DND-41 (cell line): ENCODE results near the gene FNDC3B.

Experiments used
- ATAC-seq: fragments of 200-7000 bp; cut with Tn5 transposase; 3 replicates; pipeline ENCODE4 v1.9.1; 2021; ENCODE audit warnings: low read depth; ENCODE audit not compliant: insufficient read depth
- DNase-seq: peaks from one replicate; pipeline ENCODE4 v3.0.0-alpha.2; 2020
- H2AFZ ChIP-seq: 2 replicates; pipeline ENCODE4 v1.6.0; 2012; ENCODE audit warnings: low read depth, low read length
- H3K27ac ChIP-seq: 2 replicates; pipeline ENCODE4 v1.5.1; 2012; ENCODE audit warnings: low read length, inconsistent platforms
- H3K27me3 ChIP-seq: fragments of 200-600 bp; sonication (generic); 2 replicates; pipeline ENCODE4 v1.6.0; 2012; ENCODE audit warnings: low read length, mild to moderate bottlenecking, inconsistent platforms; ENCODE audit not compliant: insufficient read depth, poor library complexity
- H3K36me3 ChIP-seq: 2 replicates; pipeline ENCODE4 v1.5.1; 2012; ENCODE audit warnings: low read length, inconsistent platforms; ENCODE audit not compliant: insufficient read depth
- H3K4me1 ChIP-seq: 2 replicates; pipeline ENCODE4 v1.5.1; 2012; ENCODE audit warnings: mild to moderate bottlenecking, low read length; ENCODE audit not compliant: insufficient read depth
- H3K4me2 ChIP-seq: 2 replicates; pipeline ENCODE4 v1.6.0; 2012; ENCODE audit warnings: mild to moderate bottlenecking, moderate library complexity, low read length, inconsistent platforms; ENCODE audit not compliant: insufficient read depth
- H3K4me3 ChIP-seq, 2 experiments: fragments of 200-600 bp in 1 of 2; shearing (Covaris generic) in 1 of 2; 2 replicates each; pipeline ENCODE4 v1.5.1; 2012 to 2016; ENCODE audit warnings: inconsistent platforms in 2 of 2, low read length in 2 of 2, mild to moderate bottlenecking in 2 of 2, low read depth in 1 of 2, moderate library complexity in 1 of 2
- H3K79me2 ChIP-seq: 2 replicates; pipeline ENCODE4 v1.6.0; 2012; ENCODE audit warnings: low read length, inconsistent platforms; ENCODE audit not compliant: insufficient read depth
- H3K9ac ChIP-seq: 2 replicates; pipeline ENCODE4 v1.6.0; 2012; ENCODE audit warnings: low read depth, mild to moderate bottlenecking, inconsistent platforms, low read length, moderate library complexity
- H3K9me3 ChIP-seq: 2 replicates; pipeline ENCODE4 v1.5.1; 2012; ENCODE audit warnings: low read length, moderate library complexity, mild to moderate bottlenecking, inconsistent platforms; ENCODE audit not compliant: insufficient read depth, severe bottlenecking
- H4K20me1 ChIP-seq: 2 replicates; pipeline ENCODE4 v1.6.0; 2012; ENCODE audit warnings: low read length; ENCODE audit not compliant: insufficient read depth
- EZH2 ChIP-seq: IDR thresholded peaks from 3 replicates; pipeline ENCODE4 v1.6.1; 2012; ENCODE audit warnings: borderline replicate concordance, low read depth, mild to moderate bottlenecking, moderate library complexity, low read length, inconsistent platforms; ENCODE audit not compliant: severe bottlenecking
- TF ChIP-seq, protein P1 (sequence below): IDR thresholded peaks from 2 replicates; pipeline ENCODE4 v1.5.1; 2012; ENCODE audit warnings: borderline replicate concordance, low read length, moderate library complexity, mild to moderate bottlenecking; ENCODE audit not compliant: poor library complexity, severe bottlenecking; ENCODE audit errors: extremely low read depth

FNDC3B gene

DNA sequence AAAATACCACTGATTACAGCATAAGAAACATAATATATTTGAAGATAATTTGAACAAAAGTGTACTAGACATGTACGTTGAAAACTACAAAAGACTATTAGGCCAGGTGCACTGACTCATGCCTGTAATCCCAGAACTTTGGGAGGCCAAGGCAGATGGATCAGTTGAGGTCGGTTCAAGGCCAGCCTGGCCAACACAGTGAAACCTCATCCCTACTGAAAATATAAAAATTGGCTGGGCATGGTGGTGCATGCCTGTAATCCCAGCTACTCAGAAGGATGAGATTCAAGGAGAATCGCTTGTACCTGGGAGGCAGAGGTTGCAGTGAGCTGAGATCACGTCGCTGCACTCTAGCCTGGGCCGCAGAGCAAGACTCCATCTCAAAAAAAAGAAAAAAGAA is 36.2 kb upstream of the FNDC3B start:
- Histone ChIP-seq H4K20me1 (no peaks in the 10 kb centered on the region), H3K9ac (no peak overlapping the region), H3K36me3 (no peaks in the 10 kb centered on the region), H3K9me3 (no peaks in the 10 kb centered on the region), H3K27me3 (no peaks in the 10 kb centered on the region), H3K4me2 (no peak overlapping the region), H3K27ac (no peak overlapping the region), H2AFZ (no peak overlapping the region), H3K4me1 (no peaks in the 10 kb centered on the region), H3K4me3 (no peak overlapping the region), H3K79me2 (no peaks in the 10 kb centered on the region)
- no peak for TF ChIP-seq EZH2
- TF ChIP-seq, protein P1, sequence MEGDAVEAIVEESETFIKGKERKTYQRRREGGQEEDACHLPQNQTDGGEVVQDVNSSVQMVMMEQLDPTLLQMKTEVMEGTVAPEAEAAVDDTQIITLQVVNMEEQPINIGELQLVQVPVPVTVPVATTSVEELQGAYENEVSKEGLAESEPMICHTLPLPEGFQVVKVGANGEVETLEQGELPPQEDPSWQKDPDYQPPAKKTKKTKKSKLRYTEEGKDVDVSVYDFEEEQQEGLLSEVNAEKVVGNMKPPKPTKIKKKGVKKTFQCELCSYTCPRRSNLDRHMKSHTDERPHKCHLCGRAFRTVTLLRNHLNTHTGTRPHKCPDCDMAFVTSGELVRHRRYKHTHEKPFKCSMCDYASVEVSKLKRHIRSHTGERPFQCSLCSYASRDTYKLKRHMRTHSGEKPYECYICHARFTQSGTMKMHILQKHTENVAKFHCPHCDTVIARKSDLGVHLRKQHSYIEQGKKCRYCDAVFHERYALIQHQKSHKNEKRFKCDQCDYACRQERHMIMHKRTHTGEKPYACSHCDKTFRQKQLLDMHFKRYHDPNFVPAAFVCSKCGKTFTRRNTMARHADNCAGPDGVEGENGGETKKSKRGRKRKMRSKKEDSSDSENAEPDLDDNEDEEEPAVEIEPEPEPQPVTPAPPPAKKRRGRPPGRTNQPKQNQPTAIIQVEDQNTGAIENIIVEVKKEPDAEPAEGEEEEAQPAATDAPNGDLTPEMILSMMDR, result no peak
- ATAC-seq, result no peak
- no peak for DNase-seq

DNA sequence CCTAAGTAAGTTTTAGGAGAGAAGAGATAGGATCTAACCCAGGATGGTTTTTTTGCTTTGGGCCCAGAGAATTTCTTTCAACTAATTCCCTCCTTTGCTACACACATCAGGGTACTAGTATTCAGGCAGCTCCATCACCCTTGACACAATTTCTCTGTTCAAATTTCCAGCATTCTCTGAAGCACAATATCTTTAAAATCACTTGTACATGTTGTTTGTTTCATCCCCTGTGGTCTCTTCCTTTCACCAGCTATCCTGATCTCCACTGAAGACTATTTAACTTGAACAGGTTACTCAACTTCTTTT is 32.4 kb upstream of the FNDC3B start:
- H2AFZ ChIP-seq, result no peak overlapping the region
- H3K79me2 ChIP-seq, result no peaks in the 10 kb centered on the region
- TF ChIP-seq, protein P1, result no peak
- TF ChIP-seq EZH2, result no peak
- ATAC-seq, result no peak
- H4K20me1 ChIP-seq, result no peaks in the 10 kb centered on the region
- H3K9ac ChIP-seq, result no peak overlapping the region
- H3K4me3 ChIP-seq, result no peak overlapping the region
- no peaks in the 10 kb centered on the region for H3K4me1 ChIP-seq
- H3K4me2 ChIP-seq, result no peak overlapping the region
- H3K36me3 ChIP-seq, result no peaks in the 10 kb centered on the region
- H3K27ac ChIP-seq, result no peak overlapping the region
- H3K27me3 ChIP-seq, result no peaks in the 10 kb centered on the region
- DNase-seq, result no peak
- no peaks in the 10 kb centered on the region for H3K9me3 ChIP-seq

DNA sequence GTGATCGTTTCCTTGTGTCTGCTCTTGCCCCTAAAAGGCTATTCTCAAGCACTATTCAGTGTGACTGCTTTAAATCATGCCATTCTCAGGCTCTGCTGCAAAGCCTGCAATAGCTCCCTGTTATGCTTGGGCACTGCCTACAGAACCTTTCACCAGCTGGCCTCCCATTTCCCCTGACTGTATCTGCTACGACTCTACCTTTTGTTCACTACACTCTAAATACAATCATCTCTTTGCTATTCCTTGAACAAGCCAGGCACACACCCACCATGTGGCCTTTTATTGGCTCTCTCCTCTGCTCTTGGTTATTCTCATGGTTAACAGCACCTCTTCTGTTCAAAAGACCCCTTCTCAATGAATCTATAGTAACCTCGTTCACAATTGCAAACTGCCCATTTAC is 29.6 kb upstream of the FNDC3B start:
- Histone ChIP-seq H3K9me3 (no peaks in the 10 kb centered on the region), H2AFZ (no peak overlapping the region), H4K20me1 (no peaks in the 10 kb centered on the region), H3K4me2 (no peak overlapping the region), H3K4me1 (no peaks in the 10 kb centered on the region), H3K9ac (no peak overlapping the region), H3K79me2 (no peaks in the 10 kb centered on the region), H3K4me3 (no peak overlapping the region), H3K36me3 (no peaks in the 10 kb centered on the region), H3K27me3 (no peaks in the 10 kb centered on the region), H3K27ac (no peak overlapping the region)
- ATAC-seq (no peak), DNase-seq (no peak)
- no peak for TF ChIP-seq EZH2
- TF ChIP-seq, protein P1, result no peak

DNA sequence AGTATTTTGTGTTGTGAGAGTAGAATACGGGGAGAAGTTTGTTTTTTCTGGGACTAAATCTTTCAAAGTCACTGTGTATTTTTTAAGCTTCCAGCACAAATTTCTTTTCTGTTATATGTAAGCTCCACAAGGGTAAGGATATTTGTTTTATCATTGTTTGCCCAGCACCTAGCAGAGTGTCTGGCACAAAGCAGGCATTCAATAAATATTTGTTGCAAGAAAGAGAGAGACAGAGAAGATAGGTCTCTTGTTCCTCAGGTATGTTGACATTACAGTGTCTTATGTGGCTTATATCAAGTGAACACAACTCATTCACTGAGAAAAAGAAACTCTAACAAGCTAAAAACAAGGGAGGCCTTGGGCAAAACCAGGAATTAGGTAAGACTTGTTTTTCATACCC is 26.6 kb upstream of the FNDC3B start:
- Histone ChIP-seq H3K4me3 (no peak overlapping the region), H3K27me3 (no peaks in the 10 kb centered on the region), H3K4me2 (no peak overlapping the region), H4K20me1 (no peaks in the 10 kb centered on the region), H3K9me3 (no peaks in the 10 kb centered on the region), H3K4me1 (no peaks in the 10 kb centered on the region), H3K79me2 (no peaks in the 10 kb centered on the region), H3K9ac (no peak overlapping the region), H2AFZ (no peak overlapping the region), H3K27ac (no peak overlapping the region), H3K36me3 (no peaks in the 10 kb centered on the region)
- ATAC-seq (no peak), DNase-seq (no peak)
- TF ChIP-seq, protein P1, result no peak
- TF ChIP-seq EZH2, result no peak
